HCT116 (cell line): Measurements from ENCODE around the gene GEMIN4. TPM values are rescaled to one million over a fixed set of nuclear protein-coding genes. Genes with fewer than 3 reads are reported as not detected.
"Not testable (repeated sequence)": the region's sequence is repeated elsewhere in the genome, so short reads cannot be mapped to it uniquely, and the experiment has no call there.

Source experiments
- ATAC-seq: fragments of 200-7000 bp; cut with Tn5 transposase; 2 replicates; pipeline ENCODE4 v1.9.1; 2020; ENCODE audit warnings: mild to moderate bottlenecking, moderate library complexity
- BruUV-seq: library from RNA; stranded (reverse); fragments of 400-500 nt; replicated peaks from 2 replicates; lab custom pipeline; 2021; lab: Mats Ljungman, UMichigan
- CTCF ChIA-PET: fragments of 300-600 bp; sonication (Branson Sonifier 250); formaldehyde crosslinking; loops from one replicate; lab custom pipeline; 2021; ENCODE audit warnings: antibody characterized with exemption; lab: Charles Lee
- POLR2A ChIA-PET: fragments of 300-600, 350-600 bp; sonication (Branson Sonifier 250); formaldehyde crosslinking; loops from one replicate; lab custom pipeline; 2021; ENCODE audit warnings: antibody characterized with exemption; lab: Charles Lee
- RAD21 ChIA-PET, 2 experiments: fragments of 300-600 bp; sonication (Branson Sonifier 250); formaldehyde crosslinking; loops; one replicate each; lab custom pipeline; 2023; ENCODE audit warnings: low total read pairs in 2 of 2; ENCODE audit not compliant: uncharacterized antibody in 2 of 2, unreplicated experiment in 2 of 2, low non-redundant PET in 1 of 2; lab: Charles Lee
- DNase-seq: peaks from one replicate; pipeline ENCODE4 v3.0.0-alpha.2; 2010; ENCODE audit warnings: low read depth, low spot score
- H2AFZ ChIP-seq: fragments of 200-600 bp; shearing (Covaris generic), sonication (generic); 2 replicates; pipeline ENCODE4 v1.6.1; 2017; ENCODE audit warnings: low read depth, mixed run types, mixed read lengths, antibody characterized with exemption, low read length; ENCODE audit not compliant: poor library complexity, severe bottlenecking
- H3K27ac ChIP-seq: 2 replicates; pipeline ENCODE4 v1.5.1; 2012; ENCODE audit warnings: low read depth, low read length
- H3K27me3 ChIP-seq: fragments of 200-600 bp; sonication (generic); 2 replicates; pipeline ENCODE4 v1.6.1; 2016; ENCODE audit warnings: mixed run types, low read length, mixed read lengths; ENCODE audit not compliant: insufficient read depth
- H3K36me3 ChIP-seq, 2 experiments: fragments of 200-500 bp in 1 of 2; fragments of 200-600 bp in 1 of 2; sonication (Bioruptor generic) in 1 of 2; sonication (generic) in 1 of 2; 2 replicates each; pipeline versions ENCODE4 v1.5.1 to v1.6.1; 2014 to 2016; ENCODE audit warnings: low read length in 2 of 2, inconsistent platforms in 1 of 2, mixed read lengths in 1 of 2, mixed run types in 1 of 2; ENCODE audit not compliant: insufficient read depth in 2 of 2, control insufficient read depth in 1 of 2
- H3K4me1 ChIP-seq, 2 experiments: fragments of 200-600 bp in 1 of 2; sonication (generic) in 1 of 2; 2 replicates each; pipeline versions ENCODE4 v1.5.1 to v1.6.1; 2012 to 2017; ENCODE audit warnings: low read length in 2 of 2, inconsistent platforms in 1 of 2, mild to moderate bottlenecking in 1 of 2, mixed read lengths in 1 of 2, mixed run types in 1 of 2, moderate library complexity in 1 of 2; ENCODE audit not compliant: insufficient read depth in 2 of 2, control insufficient read depth in 1 of 2
- H3K4me2 ChIP-seq: fragments of 200-600 bp; sonication (generic); 2 replicates; pipeline ENCODE4 v1.6.1; 2017; ENCODE audit warnings: mixed run types, low read length, mixed read lengths
- H3K4me3 ChIP-seq, 2 experiments: fragments of 200-600 bp in 1 of 2; sonication (generic) in 1 of 2; replicated peaks in 1 of 2; 2 replicates each; pipeline ENCODE4 v1.5.1; 2011 to 2016; ENCODE audit warnings: low read length in 2 of 2, control low read depth in 1 of 2, low read depth in 1 of 2, mild to moderate bottlenecking in 1 of 2, mixed read lengths in 1 of 2, mixed run types in 1 of 2
- H3K79me2 ChIP-seq: fragments of 200-600 bp; sonication (generic); 2 replicates; pipeline ENCODE4 v1.6.1; 2017; ENCODE audit warnings: mild to moderate bottlenecking, mixed run types, low read length, moderate library complexity, mixed read lengths; ENCODE audit not compliant: insufficient read depth
- H3K9ac ChIP-seq: fragments of 200-600 bp; sonication (generic); 2 replicates; pipeline ENCODE4 v1.6.1; 2016; ENCODE audit warnings: low read length, mixed read lengths
- H3K9me2 ChIP-seq: fragments of 200-600 bp; sonication (generic), shearing (Covaris generic); 2 replicates; pipeline ENCODE4 v1.6.1; 2017; ENCODE audit warnings: mixed run types, mild to moderate bottlenecking, moderate library complexity; ENCODE audit not compliant: insufficient read depth
- H3K9me3 ChIP-seq, 2 experiments: fragments of 200-500 bp in 1 of 2; fragments of 200-600 bp in 1 of 2; sonication (Bioruptor generic) in 1 of 2; sonication (generic) in 1 of 2; 2 replicates each; pipeline ENCODE4 v1.6.1; 2014 to 2017; ENCODE audit warnings: low read length in 2 of 2, mixed read lengths in 2 of 2, inconsistent platforms in 1 of 2, low read depth in 1 of 2, mild to moderate bottlenecking in 1 of 2, mixed run types in 1 of 2, moderate library complexity in 1 of 2; ENCODE audit not compliant: control insufficient read depth in 1 of 2, insufficient read depth in 1 of 2
- H4K20me1 ChIP-seq: fragments of 200-600 bp; sonication (generic), shearing (Covaris generic); 2 replicates; pipeline ENCODE4 v1.6.1; 2017; ENCODE audit warnings: mixed run types, mild to moderate bottlenecking, moderate library complexity; ENCODE audit not compliant: insufficient read depth
- ATF3 ChIP-seq: IDR thresholded peaks from 2 replicates; pipeline ENCODE4 v1.6.1; 2012
- CEBPB ChIP-seq: IDR thresholded peaks from 2 replicates; pipeline ENCODE4 v1.6.1; 2012; ENCODE audit warnings: low read depth
- EZH2 ChIP-seq: fragments of 200-600 bp; sonication (generic); IDR thresholded peaks from 2 replicates; pipeline ENCODE4 v1.6.1; 2017; ENCODE audit warnings: antibody characterized with exemption, mixed run types
- EZH2phosphoT487 ChIP-seq: fragments of 200-600 bp; IDR thresholded peaks from 2 replicates; pipeline ENCODE4 v1.6.1; 2018; ENCODE audit warnings: antibody characterized with exemption, borderline replicate concordance
- FOSL1 ChIP-seq: IDR thresholded peaks from 2 replicates; pipeline ENCODE4 v1.6.1; 2012; ENCODE audit warnings: low read depth
- POLR2A ChIP-seq: IDR thresholded peaks from 2 replicates; pipeline ENCODE4 v1.7.0; 2011; ENCODE audit warnings: borderline replicate concordance; ENCODE audit not compliant: insufficient read depth, insufficient read length; ENCODE audit errors: extremely low read depth
- REST ChIP-seq: IDR thresholded peaks from 2 replicates; pipeline ENCODE4 v1.6.1; 2012; ENCODE audit warnings: low read depth
- SIN3A ChIP-seq: IDR thresholded peaks from 2 replicates; pipeline ENCODE4 v1.6.1; 2012; ENCODE audit warnings: low read depth
- YY1 ChIP-seq: IDR thresholded peaks from 2 replicates; pipeline ENCODE4 v1.6.1; 2011; ENCODE audit warnings: low read length, low read depth, moderate library complexity, mild to moderate bottlenecking; ENCODE audit not compliant: insufficient replicate concordance; ENCODE audit errors: extremely low read depth
- ZBTB33 ChIP-seq: IDR thresholded peaks from 2 replicates; pipeline ENCODE4 v1.6.1; 2011; ENCODE audit warnings: mild to moderate bottlenecking, low read length, moderate library complexity; ENCODE audit not compliant: insufficient replicate concordance; ENCODE audit errors: extremely low read depth
- ZFX ChIP-seq: fragments of 450-650 bp; IDR thresholded peaks from 2 replicates; pipeline ENCODE4 v1.6.1; 2017
- ZNF274 ChIP-seq: fragments of 200-500 bp; sonication (Bioruptor generic); IDR thresholded peaks from 2 replicates; pipeline ENCODE4 v1.6.1; 2014; ENCODE audit warnings: mild to moderate bottlenecking, low read depth, low read length, inconsistent platforms
- intact Hi-C: fragments of 100-400 bp; cut with micrococcal nuclease; formaldehyde crosslinking; loops from 2 replicates; pipeline ENCODE4 v1.10.0; 2022
- total RNA-seq: library from RNA; stranded (reverse); gene quantifications from one replicate; pipeline ENCODE4 v1.2.1, GENCODE V29; 2021; ENCODE audit not compliant: unreplicated experiment

The GEMIN4 gene
- total RNA-seq, 1 experiment from 2014 or later = 53.2 TPM

- no peak for TF ChIP-seq FOSL1
- TF ChIP-seq CEBPB = no peak
- no peak for TF ChIP-seq EZH2
- no peak for TF ChIP-seq ATF3
Measured at GRCh38 chr17:699345-699744, 52.7 kb downstream of the GEMIN4 start (continued).

- H3K79me2 ChIP-seq, POLR2A ChIA-PET, intact Hi-C loops, H4K20me1 ChIP-seq, H3K9me3 ChIP-seq, H3K4me3 ChIP-seq, H3K9me2 ChIP-seq, H3K9ac ChIP-seq, BruUV-seq, H3K27me3 ChIP-seq, H3K4me2 ChIP-seq, H3K27ac ChIP-seq, DNase-seq, ATAC-seq, RAD21 ChIA-PET, H2AFZ ChIP-seq: not testable (repeated sequence)
- CTCF ChIA-PET = interaction anchor here (0.9 to 6.2 kb wide), 2 partner anchors 287 to 546 kb away, joined by 3 to 124 read pairs; a partner anchor contains a TSS
- Histone ChIP-seq H3K4me1 (peaks cover 0 to 11% of the 10 kb centered on the region in 2 experiments; a peak in 1 of 4 replicates), H3K36me3 (peaks cover 13 to 27% of the 10 kb centered on the region in 2 experiments; a peak in 2 of 4 replicates)
Measured at GRCh38 chr17:698096-698495, 54.0 kb downstream of the GEMIN4 start.

- Histone ChIP-seq H2AFZ (no peak overlapping the region), H3K9me2 (no peaks in the 10 kb centered on the region), H3K4me2 (no peak overlapping the region), H3K79me2 (peaks cover 9% of the 10 kb centered on the region), H3K27me3 (no peaks in the 10 kb centered on the region), H3K4me3 (no peak overlapping the region), H3K9me3 (no peaks in the 10 kb centered on the region), H3K27ac (no peak overlapping the region), H3K36me3 (peaks cover 13 to 27% of the 10 kb centered on the region in 2 experiments; a peak in 2 of 4 replicates), H3K9ac (no peak overlapping the region), H4K20me1 (no peaks in the 10 kb centered on the region), H3K4me1 (peaks cover 0 to 11% of the 10 kb centered on the region in 2 experiments; a peak in 1 of 4 replicates)
- ChIA-PET RAD21 (no interaction called here), CTCF (interaction anchor here (6.2 kb wide), 1 partner anchor 286 kb away, joined by 124 read pairs; a partner anchor contains a TSS), POLR2A (no interaction called here)
- ATAC-seq (no peak), DNase-seq (no peak)
- BruUV-seq = no TSS peak
- TF ChIP-seq EZH2 (no peak), REST (no peak), ZFX (no peak), ZBTB33 (no peak), YY1 (no peak), SIN3A (no peak), POLR2A (no peak), ATF3 (no peak), EZH2phosphoT487 (no peak), ZNF274 (no peak)
- intact Hi-C loops = no loop called here
Measured at GRCh38 chr17:697682-698081, 54.4 kb downstream of the GEMIN4 start.
